ENCODE results near the gene COQ8A. TPM values are rescaled to one million over a fixed set of nuclear protein-coding genes. Genes with fewer than 3 reads are reported as not detected.
"Not testable (repeated sequence)": the region's sequence is repeated elsewhere in the genome, so short reads cannot be mapped to it uniquely, and the experiment has no call there.

Gene COQ8A
- total RNA-seq, 1 donor from 2014 or later, result 28.0 TPM

- no peak overlapping the region for H3K27ac Mint-ChIP-seq
- no peak overlapping the region for H3K4me3 Mint-ChIP-seq (ENCODE audit: low read depth)
- no peak for DNase-seq (ENCODE audit: low spot score)
- peaks cover 9% of the 10 kb centered on the region for H3K36me3 Mint-ChIP-seq (ENCODE audit: low read depth)
- intact Hi-C loops (cut with micrococcal nuclease), result no loop called here
- H3K4me1 Mint-ChIP-seq (ENCODE audit: low read depth), result peaks cover 17% of the 10 kb centered on the region
- H3K27me3 Mint-ChIP-seq (ENCODE audit: low read depth), result no peaks in the 10 kb centered on the region
- no peaks in the 10 kb centered on the region for H3K9me3 Mint-ChIP-seq
These were observed 47.7 kb downstream of the COQ8A start for GRCh38 chr1:226987623-226988333.

DNA sequence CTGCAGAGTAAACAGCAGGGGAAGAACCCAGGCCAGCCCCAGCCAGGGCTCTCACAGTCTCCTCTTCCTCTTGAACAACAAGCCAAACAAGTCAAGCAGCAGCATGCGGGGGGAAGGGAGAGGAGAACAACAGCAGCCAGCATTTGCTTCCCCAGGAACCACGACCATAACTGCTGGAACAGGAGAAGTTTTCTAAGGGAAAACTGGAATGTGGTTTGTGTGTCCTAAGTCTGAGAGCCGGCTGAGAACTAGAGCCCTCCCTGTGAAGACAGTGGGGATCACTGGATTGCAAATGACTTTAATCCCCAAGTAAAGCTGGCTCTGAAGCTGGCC, 48.2 kb downstream of the COQ8A start:
- peaks cover 17% of the 10 kb centered on the region for H3K4me1 Mint-ChIP-seq (ENCODE audit: low read depth)
- no peaks in the 10 kb centered on the region for H3K9me3 Mint-ChIP-seq
- no peak overlapping the region for H3K4me3 Mint-ChIP-seq (ENCODE audit: low read depth)
- no peak overlapping the region for H3K27ac Mint-ChIP-seq
- no peak for DNase-seq (ENCODE audit: low spot score)
- no peaks in the 10 kb centered on the region for H3K27me3 Mint-ChIP-seq (ENCODE audit: low read depth)
- intact Hi-C loops (cut with micrococcal nuclease), result no loop called here
- peaks cover 9% of the 10 kb centered on the region for H3K36me3 Mint-ChIP-seq (ENCODE audit: low read depth)

DNA sequence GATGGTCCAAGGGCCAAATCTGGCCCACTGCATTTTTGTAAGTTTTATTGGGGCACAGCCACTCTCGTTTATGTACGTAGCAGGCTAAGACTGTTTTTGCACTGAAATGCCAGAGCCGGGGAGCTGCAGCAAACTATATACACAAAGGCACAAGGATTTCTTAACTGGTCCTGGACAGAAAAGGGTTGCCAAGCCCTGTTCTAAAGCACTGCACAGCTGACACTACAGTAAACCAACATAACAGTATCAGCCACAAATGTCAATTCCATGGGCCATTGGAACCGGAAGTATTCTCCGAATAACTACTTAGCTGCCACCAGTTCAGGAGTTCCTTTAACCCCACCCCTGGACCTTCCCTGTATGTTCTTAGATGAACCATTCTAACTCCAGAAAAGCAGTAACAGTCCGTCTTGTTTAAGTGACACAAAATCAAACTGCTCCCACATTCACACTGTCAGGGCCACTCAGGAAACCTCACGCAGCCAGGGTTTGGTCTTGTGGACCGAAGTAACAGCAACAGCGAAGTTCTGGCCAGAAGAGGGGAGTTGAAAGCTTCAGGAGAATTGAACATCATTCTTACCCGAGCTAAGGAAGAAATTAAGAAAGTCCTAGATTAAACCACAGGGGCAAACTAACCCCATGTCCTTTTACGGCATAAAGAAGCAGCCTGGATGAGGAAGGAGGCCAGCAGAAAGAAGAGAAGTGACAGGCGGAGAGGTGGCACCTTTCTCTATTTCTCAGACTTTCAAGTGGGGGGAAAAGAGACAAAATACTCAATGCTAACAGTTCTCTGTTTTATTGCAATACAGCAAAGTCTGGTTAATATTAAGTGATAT, 49.2 kb downstream of the COQ8A start:
- H3K4me1 Mint-ChIP-seq (ENCODE audit: low read depth), result peaks cover 17% of the 10 kb centered on the region
- no peaks in the 10 kb centered on the region for H3K27me3 Mint-ChIP-seq (ENCODE audit: low read depth)
- H3K9me3 Mint-ChIP-seq, result no peaks in the 10 kb centered on the region
- no peak overlapping the region for H3K4me3 Mint-ChIP-seq (ENCODE audit: low read depth)
- DNase-seq (ENCODE audit: low spot score), result no peak
- H3K36me3 Mint-ChIP-seq (ENCODE audit: low read depth), result peaks cover 9% of the 10 kb centered on the region
- H3K27ac Mint-ChIP-seq, result peak overlapping the region; percentile 60
- intact Hi-C loops (cut with micrococcal nuclease), result no loop called here

- H3K4me3 Mint-ChIP-seq (ENCODE audit: low read depth), result no peak overlapping the region
- H3K27ac Mint-ChIP-seq, result peak overlapping the region; percentile 79
- peaks cover 18% of the 10 kb centered on the region for H3K4me1 Mint-ChIP-seq (ENCODE audit: low read depth)
- intact Hi-C loops (cut with micrococcal nuclease), result no loop called here
- peaks cover 9% of the 10 kb centered on the region for H3K36me3 Mint-ChIP-seq (ENCODE audit: low read depth)
- H3K27me3 Mint-ChIP-seq (ENCODE audit: low read depth), result no peaks in the 10 kb centered on the region
- peak; percentile 49 for DNase-seq (ENCODE audit: low spot score)
- no peaks in the 10 kb centered on the region for H3K9me3 Mint-ChIP-seq
These were observed 50.1 kb downstream of the COQ8A start for GRCh38 chr1:226990133-226990716.

DNA sequence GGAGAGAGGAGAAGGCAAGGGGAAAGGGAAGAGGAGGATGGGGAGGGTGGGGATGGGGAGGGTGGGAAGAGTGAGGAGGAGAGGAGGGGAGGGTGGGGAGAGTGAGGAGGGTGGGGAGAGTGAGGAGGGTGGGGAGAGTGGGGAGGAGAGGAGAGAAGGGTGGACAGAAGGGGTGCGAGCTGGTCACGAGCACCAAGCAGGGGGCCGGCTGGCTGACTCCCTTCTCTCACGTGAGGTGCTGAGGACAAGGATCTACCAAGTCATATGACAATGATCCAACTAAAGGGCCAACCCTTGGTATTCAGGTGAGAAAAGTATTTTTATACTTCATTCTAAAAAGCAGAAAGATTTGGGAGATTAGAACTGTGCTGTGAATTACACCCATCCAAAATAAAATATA, 51.8 kb downstream of the COQ8A start:
- no peak overlapping the region for H3K4me3 Mint-ChIP-seq (ENCODE audit: low read depth)
- no peak for DNase-seq (ENCODE audit: low spot score)
- no peaks in the 10 kb centered on the region for H3K9me3 Mint-ChIP-seq
- peaks cover 1% of the 10 kb centered on the region for H3K36me3 Mint-ChIP-seq (ENCODE audit: low read depth)
- H3K27me3 Mint-ChIP-seq (ENCODE audit: low read depth), result no peaks in the 10 kb centered on the region
- intact Hi-C loops (cut with micrococcal nuclease), result no loop called here
- H3K27ac Mint-ChIP-seq, result no peak overlapping the region
- H3K4me1 Mint-ChIP-seq (ENCODE audit: low read depth), result peaks cover 19% of the 10 kb centered on the region

- Mint-ChIP-seq H3K4me1 (ENCODE audit: low read depth) (peaks cover 19% of the 10 kb centered on the region), H3K36me3 (ENCODE audit: low read depth) (peaks cover 8% of the 10 kb centered on the region), H3K27me3 (ENCODE audit: low read depth) (no peaks in the 10 kb centered on the region), H3K9me3 (peaks cover 9% of the 10 kb centered on the region), H3K4me3 (ENCODE audit: low read depth) (no peak overlapping the region), H3K27ac (no peak overlapping the region)
- intact Hi-C loops (cut with micrococcal nuclease), result no loop called here
- DNase-seq (ENCODE audit: low spot score), result no peak
These were observed 53.9 kb downstream of the COQ8A start for GRCh38 chr1:226993814-226994585.

- Mint-ChIP-seq H3K9me3 (peaks cover 9% of the 10 kb centered on the region), H3K27me3 (ENCODE audit: low read depth) (no peaks in the 10 kb centered on the region), H3K27ac (no peak overlapping the region), H3K4me1 (ENCODE audit: low read depth) (peaks cover 13% of the 10 kb centered on the region), H3K36me3 (ENCODE audit: low read depth) (peaks cover 8% of the 10 kb centered on the region), H3K4me3 (ENCODE audit: low read depth) (no peak overlapping the region)
- DNase-seq (ENCODE audit: low spot score), result no peak
- intact Hi-C loops (cut with micrococcal nuclease), result no loop called here
These were observed 54.7 kb downstream of the COQ8A start for GRCh38 chr1:226994586-226995364.

GRCh38 chr1:226995365-226996332, 55.6 kb downstream of the COQ8A start:
- Mint-ChIP-seq H3K27ac (no peak overlapping the region), H3K36me3 (ENCODE audit: low read depth) (peaks cover 8% of the 10 kb centered on the region), H3K9me3 (peaks cover 9% of the 10 kb centered on the region), H3K27me3 (ENCODE audit: low read depth) (no peaks in the 10 kb centered on the region), H3K4me1 (ENCODE audit: low read depth) (peaks cover 4% of the 10 kb centered on the region), H3K4me3 (ENCODE audit: low read depth) (no peak overlapping the region)
- no peak for DNase-seq (ENCODE audit: low spot score)
- intact Hi-C loops (cut with micrococcal nuclease), result no loop called here

GRCh38 chr1:226999579-226999978, 59.5 kb downstream of the COQ8A start:
- H3K9me3 Mint-ChIP-seq; intact Hi-C loops (cut with micrococcal nuclease); H3K4me3 Mint-ChIP-seq (ENCODE audit: low read depth); H3K36me3 Mint-ChIP-seq (ENCODE audit: low read depth); H3K27me3 Mint-ChIP-seq (ENCODE audit: low read depth); H3K4me1 Mint-ChIP-seq (ENCODE audit: low read depth); DNase-seq (ENCODE audit: low spot score); H3K27ac Mint-ChIP-seq: not testable (repeated sequence)

DNA sequence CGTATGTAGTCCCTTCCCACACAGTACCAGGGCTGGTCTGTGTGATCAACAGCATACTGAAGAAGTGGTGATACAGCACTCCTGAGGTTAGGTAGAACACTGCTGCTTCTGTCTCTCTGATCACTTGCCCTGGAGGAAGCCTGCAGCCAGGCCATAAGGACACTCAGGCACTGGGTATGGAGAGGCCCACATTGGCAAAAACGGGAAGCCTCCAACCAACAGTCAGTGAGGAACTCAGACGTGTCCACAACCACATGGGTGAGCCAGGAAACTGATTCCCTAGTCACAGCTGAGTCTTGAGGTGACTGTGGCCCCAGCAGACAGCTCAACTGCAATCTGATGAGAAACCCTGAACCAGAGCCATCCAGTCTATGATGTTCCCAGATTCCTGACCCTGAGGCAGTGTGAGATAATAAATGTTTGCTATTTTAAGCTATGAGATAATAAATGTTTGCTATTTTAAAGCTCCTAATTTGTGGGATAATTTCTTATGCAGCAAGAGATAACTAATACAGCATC, 62.5 kb downstream of the COQ8A start:
- peaks cover 8% of the 10 kb centered on the region for H3K9me3 Mint-ChIP-seq
- no peaks in the 10 kb centered on the region for H3K27me3 Mint-ChIP-seq (ENCODE audit: low read depth)
- H3K4me1 Mint-ChIP-seq (ENCODE audit: low read depth), result no peaks in the 10 kb centered on the region
- DNase-seq (ENCODE audit: low spot score), result no peak
- H3K4me3 Mint-ChIP-seq (ENCODE audit: low read depth), result no peak overlapping the region
- peaks cover 5% of the 10 kb centered on the region for H3K36me3 Mint-ChIP-seq (ENCODE audit: low read depth)
- intact Hi-C loops (cut with micrococcal nuclease), result no loop called here
- no peak overlapping the region for H3K27ac Mint-ChIP-seq

- no peak overlapping the region for H3K4me3 Mint-ChIP-seq (ENCODE audit: low read depth)
- H3K27ac Mint-ChIP-seq, result no peak overlapping the region
- H3K4me1 Mint-ChIP-seq (ENCODE audit: low read depth), result no peaks in the 10 kb centered on the region
- no peak for DNase-seq (ENCODE audit: low spot score)
- H3K9me3 Mint-ChIP-seq, result peaks cover 5% of the 10 kb centered on the region
- H3K36me3 Mint-ChIP-seq (ENCODE audit: low read depth), result peaks cover 3% of the 10 kb centered on the region
- no peaks in the 10 kb centered on the region for H3K27me3 Mint-ChIP-seq (ENCODE audit: low read depth)
- intact Hi-C loops (cut with micrococcal nuclease), result no loop called here
These were observed 63.1 kb downstream of the COQ8A start for GRCh38 chr1:227003165-227003564.

All from activated T-helper 2 cell treated with anti-CD3 and anti-CD28 coated beads, Interferon-gamma antibody, Interleukin-2, Interleukin-4, amounts not matched to agents 10 μg/mL and 5 μg/mL and 100 μg/mL, durations not matched to agents 14 hours and 24 hours and 36 hours (primary cell).